Amniotic epithelial cell (primary cell): ENCODE results near the gene WDR17.

Experiments
- DNase-seq: peaks from one replicate; pipeline ENCODE4 v3.0.0-alpha.2; 2010; ENCODE audit warnings: low read depth

Gene WDR17

DNA sequence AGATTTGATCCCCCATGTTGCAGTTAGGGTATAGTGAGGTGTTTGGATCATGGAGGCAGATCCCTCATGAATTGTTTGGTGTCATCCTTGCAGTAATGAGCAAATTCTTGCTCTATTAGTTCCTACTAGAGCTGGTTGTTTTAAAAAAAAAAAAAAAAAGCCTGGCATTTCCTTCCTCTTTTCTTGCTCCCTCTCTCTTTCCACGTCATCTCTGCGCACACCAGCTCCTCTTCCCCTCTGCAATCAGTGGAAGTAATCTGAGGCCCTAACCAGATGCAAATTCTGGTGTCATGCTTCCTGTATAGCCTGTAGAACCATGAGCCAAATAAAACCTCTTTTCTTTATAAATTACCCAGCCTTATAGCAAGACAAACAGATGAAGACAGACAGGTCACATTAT is 24.5 kb downstream of the WDR17 start:
- DNase-seq, result no peak

DNA sequence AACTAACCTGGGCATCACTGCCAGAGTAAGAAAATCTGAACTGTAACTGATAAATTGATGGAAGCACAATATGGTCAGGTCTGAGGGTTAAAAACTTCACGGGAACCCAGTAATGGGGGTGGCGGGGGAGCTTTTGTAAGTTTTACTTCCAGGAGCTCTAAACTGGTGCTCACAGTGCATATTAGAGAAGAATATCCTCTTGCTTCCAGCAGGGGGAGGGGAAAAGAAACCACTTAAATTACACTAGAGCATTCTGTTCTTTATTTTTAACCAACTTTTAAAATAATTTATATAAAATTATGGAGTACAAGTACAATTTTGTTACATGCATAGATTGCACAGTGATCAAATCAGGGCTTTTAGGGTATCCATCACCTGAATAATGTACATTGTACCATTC is 33.7 kb downstream of the WDR17 start:
- DNase-seq, result no peak

DNA sequence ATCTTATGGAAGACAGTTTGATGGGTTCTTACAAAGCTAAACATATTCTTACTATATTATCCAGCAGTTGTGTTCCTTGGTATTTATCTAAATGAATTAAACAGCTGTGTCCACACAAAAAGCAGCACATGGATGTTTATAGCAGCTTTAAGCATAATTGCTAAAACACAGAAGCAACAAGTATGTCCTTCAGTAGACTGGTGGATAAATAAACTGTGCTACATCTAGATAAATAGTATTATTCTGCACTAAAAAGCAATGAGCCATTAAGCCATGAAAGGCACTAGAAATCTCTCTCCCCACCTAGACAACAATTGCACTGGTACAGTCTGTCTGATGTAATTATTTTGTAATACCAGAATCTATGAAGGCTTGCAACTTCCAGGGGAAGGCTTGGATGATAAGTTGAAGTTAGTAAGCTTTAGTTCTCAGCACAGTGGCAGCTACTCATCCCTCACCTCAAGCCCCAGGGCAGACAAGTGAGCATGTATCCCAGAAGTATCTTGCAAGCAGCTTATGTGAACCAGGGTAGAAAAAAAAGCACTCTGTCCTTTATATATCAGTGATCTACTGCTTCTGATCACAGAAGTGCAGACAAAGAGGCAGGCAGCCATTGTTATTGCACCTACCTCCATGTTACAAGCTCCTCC is 36.9 kb downstream of the WDR17 start:
- peak; percentile 26 for DNase-seq

DNA sequence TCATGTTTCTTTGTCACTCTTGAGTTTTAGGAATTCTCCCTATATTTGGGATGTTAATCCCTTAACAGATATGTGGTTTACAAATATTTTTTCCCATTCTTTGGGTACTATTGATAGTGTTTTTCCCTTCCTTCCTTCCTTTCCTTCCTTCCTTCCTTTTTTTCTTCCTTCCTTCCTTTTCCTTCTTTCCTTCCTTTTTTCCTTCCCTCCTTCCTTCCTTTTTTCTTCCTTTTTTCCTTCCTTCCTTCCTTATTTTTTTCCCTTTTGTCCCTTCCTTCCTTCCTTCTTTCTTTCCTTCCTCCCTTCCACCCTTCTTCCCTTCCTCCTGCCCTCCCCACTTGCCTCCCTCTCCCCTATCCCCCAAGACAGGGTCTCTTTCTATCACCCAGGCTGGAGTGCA is 42.1 kb downstream of the WDR17 start:
- no peak for DNase-seq

DNA sequence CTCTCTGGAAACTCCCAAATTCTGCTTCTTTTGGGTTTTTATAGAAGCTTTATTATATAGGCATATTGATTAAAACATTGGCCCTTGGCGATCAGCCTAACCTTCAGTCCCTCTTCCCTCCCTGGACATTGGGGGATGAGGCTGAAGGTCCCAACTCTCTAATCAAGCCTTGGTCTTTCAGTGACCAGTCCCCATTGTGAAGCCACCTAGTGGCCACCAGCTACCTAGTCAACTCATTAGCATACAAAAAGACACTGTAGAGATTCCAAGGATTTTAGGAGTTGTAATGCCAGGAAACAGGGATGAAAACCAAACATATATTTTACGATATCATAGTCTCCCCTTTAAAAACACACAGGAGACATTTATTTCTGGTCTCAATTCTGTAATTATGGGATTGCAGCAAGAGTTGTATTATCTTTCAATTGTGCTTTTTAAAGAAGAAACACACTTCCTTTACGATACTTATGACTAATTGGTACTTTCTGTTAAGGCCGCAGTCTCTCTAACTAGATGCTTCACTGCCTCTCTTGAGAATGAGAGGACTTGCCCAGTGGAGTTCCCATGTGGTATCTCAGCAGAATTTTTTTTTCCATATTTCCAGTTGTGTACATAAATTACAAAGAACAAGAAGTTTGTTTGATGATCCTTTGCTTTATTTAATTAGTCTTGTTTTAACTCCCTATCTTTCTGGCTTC is 58.2 kb downstream of the WDR17 start:
- peak; percentile 17 for DNase-seq

DNA sequence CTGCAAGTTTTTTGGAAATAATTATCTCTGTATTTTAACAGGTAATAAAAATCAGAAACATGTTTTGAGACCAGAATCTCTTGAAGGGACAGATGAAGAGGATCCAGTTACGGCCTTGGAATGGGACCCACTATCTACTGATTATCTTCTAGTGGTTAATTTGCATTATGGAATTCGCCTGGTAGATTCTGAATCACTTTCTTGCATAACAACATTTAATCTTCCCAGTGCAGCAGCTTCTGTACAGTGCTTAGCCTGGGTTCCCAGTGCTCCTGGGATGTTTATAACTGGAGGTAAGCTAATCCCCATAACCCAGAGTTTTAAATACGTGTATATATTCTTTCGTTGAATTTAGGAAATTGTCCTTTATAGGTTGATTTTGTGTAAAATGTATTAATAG is 59.4 kb downstream of the WDR17 start:
- DNase-seq, result peak; percentile 87

DNA sequence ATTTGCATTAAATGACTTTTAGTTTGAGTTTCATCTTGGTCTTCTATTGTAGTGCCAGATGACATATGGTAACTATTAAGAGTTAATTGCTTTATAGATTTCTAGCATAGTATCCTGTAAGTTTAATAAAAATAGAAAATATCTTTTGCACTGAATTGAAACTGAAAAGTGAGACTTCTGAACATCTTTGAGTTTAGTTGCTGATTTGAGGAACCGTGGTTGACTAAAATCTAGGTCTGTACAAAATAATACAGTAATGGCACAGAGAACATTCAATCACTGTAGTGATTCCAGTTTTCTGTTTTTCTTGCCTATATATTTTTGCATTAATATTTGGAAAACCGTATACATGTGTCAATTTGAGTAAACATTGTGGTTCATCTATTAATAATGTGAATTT is 69.0 kb downstream of the WDR17 start:
- DNase-seq, result no peak

DNA sequence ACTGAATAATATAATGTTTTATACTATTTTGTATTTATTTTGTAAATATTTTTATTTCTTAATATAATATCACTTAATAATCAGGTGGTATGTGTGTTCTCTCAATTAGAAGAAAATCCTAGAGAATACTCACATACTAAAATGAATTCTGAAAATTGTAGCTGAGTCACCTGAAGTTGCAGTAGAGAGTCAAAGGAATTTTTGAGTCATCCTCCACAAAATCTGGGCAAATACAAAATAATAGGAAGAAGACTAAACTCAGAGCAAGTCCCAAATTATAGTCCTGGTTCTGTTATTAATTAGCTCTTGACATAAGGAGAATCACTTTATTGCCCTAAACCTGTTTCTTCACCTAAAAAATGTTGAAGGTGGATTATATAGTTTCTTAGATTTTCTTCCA is 72.0 kb downstream of the WDR17 start:
- peak; percentile 26 for DNase-seq

DNA sequence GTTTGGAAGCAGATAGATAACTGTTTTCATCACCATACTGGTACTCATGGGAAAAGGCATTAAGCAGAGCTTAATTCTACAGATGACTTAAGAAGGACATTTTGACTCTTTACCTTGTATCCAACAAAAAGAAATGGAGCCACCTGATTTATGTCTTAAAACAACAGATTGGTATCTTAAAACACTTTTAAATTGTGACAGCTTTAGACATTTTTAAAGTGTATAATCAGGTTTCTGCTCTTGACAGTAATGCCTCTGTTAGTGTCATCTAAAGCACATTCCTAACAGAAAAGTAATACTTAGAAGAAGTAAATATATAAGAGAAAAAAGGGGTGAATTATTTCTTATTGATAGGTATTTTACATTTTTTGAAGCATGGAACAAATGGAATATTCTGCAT is 73.9 kb downstream of the WDR17 start:
- DNase-seq, result no peak

DNA sequence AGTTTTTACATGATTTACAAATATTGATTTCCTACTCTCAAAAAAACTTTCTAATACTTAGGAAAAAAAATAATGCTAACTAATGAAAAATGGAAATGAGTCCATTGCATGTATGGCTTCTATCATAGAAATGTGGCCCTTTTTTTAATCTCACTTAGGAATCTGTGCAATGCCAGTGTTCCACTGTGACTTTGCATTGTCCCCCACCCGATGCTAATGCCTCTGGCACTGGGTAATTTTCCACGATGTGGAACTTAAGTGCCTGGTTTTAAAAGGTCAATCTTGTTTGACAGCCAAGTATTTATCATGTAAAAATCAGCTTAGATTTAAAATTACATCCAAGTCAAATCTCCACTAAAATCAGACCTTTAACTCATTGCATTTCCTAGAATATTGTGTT is 76.6 kb downstream of the WDR17 start:
- no peak for DNase-seq

DNA sequence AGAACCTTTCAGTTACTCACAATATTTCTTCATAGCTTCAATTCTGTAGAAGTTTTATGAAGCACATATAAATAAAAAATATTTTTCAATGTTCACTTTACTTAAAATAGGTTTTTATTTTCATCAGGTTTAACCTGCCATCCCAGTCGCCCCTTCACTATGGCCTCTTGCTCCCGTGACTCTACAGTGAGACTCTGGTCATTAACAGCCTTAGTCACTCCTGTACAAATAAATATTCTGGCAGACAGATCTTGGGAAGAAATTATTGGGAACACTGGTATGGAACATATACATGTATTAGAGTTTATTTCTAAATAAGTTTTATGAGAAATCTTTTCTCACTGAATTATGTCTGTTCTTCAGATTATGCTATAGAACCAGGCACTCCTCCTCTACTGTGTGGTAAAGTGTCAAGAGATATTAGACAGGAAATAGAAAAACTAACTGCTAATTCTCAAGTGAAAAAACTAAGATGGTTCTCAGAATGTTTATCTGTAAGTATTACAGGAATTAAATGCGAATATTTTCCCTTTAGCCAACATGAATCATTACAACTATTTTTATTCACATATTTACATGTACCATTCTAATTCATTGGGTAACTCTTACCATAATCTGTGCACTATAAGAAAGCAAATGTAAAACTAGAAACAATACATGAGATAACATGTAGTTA is 84.2 kb downstream of the WDR17 start:
- DNase-seq, result no peak

DNA sequence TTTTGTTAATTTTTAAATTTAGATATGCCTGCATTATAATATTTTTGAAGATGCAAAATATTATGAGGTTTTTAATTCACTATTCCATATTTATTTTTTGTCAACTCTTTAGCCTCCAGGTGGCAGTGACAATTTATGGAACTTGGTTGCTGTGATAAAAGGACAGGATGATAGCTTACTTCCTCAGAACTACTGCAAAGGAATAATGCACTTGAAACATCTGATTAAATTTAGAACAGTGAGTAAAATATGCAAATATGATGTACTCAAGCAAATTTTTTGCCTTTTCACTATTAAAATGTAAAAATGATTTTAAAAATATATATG is 84.7 kb downstream of the WDR17 start:
- peak; percentile 16 for DNase-seq

DNA sequence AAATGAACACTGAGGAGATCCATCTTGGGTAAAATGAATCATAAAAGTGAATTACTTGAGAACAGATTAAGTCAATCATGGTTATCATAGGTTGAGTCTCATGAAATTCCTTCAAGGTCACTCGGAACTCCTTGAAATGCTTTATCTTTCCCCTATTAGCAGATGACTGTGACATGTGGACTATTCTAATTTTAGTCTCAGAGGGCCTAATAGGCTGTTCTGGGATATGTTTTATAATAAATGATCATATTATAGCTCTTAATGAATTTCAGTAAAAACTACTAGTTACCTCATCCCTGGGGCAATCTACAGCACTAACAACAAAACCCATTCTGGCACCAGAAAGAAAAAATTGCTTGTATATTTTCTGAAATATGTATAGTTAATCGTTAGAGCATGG is 85.1 kb downstream of the WDR17 start:
- peak; percentile 9 for DNase-seq

DNA sequence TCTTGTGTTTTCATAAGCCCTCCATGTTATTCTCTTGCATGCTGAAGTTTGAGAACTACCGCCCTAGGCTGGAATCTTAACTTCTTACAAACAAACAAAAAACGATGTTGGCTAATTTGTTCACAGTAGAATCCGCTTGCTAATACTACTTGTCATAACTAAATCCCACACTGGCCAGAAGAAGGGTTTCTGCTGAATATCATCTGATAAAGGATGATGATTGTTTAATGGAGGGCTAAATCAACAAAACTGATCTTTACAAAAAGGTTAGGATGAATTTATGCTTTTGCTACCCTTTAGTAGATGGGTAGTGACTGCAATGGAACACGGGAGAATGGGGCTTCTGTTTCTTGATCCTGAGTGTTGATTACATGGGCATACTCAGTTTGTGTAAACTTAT is 87.5 kb downstream of the WDR17 start:
- DNase-seq, result peak; percentile 79

DNA sequence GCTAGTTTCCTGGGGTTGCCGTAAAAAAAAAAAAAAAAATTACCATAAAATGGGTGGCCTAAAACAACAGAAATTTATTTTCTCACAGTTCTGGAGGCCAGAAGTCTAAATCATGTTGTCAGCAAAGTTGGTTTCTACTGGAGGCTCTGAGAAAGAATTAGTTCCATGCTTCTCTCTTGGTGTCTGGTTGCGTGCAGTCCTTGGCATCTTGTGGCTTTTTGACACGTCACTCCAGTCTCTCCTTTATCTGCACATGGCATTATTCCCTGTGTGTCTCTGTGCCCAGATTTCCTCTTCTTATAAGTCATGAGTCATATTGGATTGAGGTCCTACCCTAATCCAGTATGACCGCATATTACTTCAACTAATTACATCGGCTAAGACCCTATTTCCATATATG is 91.0 kb downstream of the WDR17 start:
- DNase-seq, result peak; percentile 80

DNA sequence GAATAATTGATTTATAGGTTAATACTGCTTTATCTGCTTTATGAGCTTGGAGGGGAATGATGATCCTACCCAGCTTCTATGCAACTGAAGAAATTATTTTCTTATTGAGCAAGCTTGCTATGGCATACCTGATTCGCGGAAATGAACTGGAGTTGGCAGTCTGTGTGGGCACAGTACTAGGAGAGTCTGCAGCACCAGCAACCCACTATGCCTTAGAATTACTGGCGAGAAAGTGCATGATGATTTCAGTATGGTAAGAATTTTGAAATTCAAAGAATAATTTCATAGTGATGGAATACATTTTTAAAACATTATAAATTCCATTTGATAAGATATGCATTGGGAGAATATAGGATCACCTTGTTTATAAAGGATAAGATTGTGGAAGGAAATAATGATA is 97.4 kb downstream of the WDR17 start:
- no peak for DNase-seq

DNA sequence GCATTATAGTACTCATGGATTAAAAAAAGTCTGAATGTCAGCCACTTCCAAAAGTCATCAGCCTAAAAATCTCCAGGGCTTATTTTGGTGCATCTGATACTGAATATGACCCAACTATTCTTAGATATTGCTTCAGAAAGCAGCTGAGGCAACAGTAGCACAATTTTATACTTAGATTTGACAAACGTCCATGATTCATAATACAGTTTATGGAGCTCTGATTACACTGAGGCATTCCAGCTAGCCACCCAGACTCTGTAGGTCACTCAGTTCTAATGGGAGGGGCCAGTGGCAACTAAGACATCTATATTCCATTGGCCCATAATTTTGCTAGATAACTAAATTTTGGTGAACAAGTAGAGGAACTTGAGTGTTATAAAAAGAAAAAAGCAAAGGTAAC is 119.4 kb downstream of the WDR17 start:
- peak; percentile 87 for DNase-seq

DNA sequence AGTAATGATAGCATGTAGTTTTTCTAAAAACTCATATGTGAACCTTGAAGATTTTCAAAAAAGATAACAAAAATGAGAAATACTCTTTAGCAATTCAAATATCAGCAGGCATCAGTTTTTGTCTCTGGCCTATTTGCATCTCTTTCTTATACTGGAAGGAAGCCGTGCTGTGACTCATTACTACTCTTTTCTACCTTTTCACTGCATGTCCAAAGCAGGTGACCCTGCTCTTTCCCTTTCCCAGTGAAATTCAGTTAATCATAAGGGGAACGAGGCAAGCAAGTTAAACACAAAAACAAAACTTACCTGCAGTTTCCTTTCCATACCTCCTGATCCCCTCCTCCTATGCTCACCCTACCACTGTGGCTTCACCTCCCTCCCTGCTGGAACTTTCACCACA is 120.4 kb downstream of the WDR17 start:
- DNase-seq, result no peak

DNA sequence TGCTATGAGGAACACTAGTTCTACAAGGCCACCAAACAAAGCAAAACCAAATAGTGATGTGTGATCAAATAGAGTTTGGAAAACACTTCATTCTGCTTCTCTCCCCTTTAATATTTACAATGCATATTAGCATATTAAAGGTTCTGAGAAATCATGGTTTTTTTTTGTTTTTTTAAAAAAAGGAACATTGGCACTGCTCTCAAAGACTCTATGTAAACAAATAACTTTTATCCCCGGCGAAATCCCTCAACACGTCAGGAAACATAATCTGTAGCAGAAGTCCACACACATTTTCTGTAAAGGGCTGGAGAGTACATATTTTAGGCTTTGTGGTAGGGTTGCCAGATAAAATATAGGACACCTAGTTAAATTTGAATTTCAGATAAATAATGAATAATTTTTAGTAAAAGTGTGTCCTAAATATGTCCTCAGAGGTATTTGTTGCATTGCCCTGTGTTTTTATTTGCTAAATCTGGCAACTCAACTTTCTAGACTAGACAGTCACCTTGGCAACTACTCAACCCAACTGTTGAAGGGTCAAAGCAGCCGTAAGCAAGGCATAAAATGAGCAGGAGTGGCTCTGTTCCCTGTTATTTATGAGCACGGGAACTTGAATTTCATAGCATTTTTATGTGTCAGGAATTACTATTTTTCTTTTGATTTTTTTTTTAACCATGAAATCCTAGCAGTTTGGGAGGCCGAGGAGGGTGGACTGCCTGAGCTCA is 121.2 kb downstream of the WDR17 start:
- DNase-seq, result peak; percentile 20

DNA sequence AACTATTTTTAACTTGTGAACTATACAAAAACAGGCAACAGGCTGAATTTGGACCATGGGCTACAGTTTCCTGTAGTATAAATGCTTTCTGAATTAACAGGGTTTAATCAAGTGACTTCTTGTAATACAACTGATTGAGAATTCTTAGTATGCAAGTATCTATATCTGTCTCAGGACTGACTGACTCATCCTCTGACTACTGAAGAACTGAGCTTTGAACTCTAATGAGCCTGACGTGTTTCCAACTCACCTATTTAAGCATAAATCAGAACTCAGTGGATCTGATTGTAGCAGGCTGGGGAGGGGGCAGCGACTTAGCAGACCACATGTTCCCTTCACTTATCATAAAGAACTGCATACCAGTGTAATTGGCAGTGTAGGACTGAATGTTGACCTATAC is 122.0 kb downstream of the WDR17 start:
- peak; percentile 62 for DNase-seq

DNA sequence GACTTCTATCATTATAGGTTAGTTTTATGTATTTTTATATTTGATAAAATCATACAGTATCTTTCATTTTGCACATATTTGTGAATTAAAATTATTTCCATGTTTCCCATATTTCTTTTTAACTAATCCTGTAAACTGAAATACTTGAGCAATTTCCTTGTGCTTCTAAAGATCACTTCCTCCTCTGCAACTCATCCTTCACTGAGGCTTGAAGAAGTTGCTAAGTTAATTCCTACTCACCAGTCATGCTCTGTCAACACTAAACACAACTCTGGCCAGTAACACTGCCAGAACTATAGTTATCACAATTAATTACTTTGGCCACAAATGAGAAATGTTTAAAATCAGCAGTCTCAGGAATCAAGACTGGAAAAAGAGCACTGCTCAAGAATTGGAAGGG is 123.0 kb downstream of the WDR17 start:
- peak; percentile 18 for DNase-seq

DNA sequence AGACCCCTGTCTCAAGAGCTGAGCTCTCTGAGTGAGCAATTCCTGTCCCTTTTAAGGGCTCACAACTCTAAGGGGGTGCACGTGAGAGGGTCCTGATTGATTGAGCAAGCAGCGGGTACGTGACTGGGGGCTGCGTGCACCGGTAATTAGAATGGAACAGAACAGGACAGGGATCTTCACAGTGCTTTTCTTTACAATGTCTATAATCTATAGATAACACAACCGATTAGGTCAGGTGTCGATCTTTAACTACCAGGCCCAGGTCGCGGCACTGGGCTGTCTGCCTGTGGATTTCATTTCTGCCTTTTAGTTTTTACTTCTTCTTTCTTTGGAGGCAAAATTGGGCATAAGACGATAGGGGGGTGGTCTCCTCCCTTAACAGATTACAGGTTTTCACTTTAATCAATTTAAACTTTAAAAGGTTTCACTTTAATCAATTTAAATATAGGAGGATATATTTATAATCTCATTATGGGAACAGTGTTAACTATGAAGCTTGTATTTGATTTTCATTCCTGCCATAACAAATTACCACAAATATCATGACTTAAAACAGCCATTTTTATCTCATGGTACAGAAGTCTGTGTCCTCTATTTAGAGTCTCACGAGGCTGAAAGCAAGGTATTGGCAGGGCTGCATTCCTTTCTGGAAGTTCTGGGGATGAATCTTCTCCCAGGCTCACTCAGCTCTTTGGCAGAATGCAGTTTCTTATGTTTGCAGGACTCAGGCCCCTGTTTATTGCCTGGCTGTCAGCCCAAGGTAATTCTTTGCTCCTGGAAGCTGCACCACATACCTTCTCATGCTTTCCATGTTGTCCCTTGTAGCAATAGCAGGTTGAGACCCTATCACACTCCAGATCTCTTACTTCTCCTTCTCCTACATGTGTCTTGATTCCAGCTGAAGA is 124.5 kb downstream of the WDR17 start:
- no peak for DNase-seq
